Rectal smooth muscle tissue (tissue), 1 donor: Measurements from ENCODE around the gene TAS1R1.
"Not testable (repeated sequence)": the region's sequence is repeated elsewhere in the genome, so short reads cannot be mapped to it uniquely, and the experiment has no call there.

ENCODE experiments used
- H3K27ac ChIP-seq: one replicate; pipeline ENCODE4 v1.7.0; 2013; ENCODE audit warnings: low read depth, low read length, inconsistent platforms
- H3K27me3 ChIP-seq: one replicate; pipeline ENCODE4 v1.7.0; 2013; ENCODE audit warnings: low read length; ENCODE audit not compliant: control insufficient read depth, insufficient read depth
- H3K36me3 ChIP-seq: one replicate; pipeline ENCODE4 v1.7.0; 2013; ENCODE audit warnings: low read length; ENCODE audit not compliant: control insufficient read depth, insufficient read depth
- H3K4me1 ChIP-seq: one replicate; pipeline ENCODE4 v1.7.0; 2013; ENCODE audit warnings: low read length; ENCODE audit not compliant: control insufficient read depth, insufficient read depth
- H3K4me3 ChIP-seq: one replicate; pipeline ENCODE4 v1.7.0; 2013; ENCODE audit warnings: low read length
- H3K9ac ChIP-seq: one replicate; pipeline ENCODE4 v1.7.0; 2013; ENCODE audit warnings: low read length

TAS1R1 gene

GRCh38 chr1:6559161-6559560 lies 4.1 kb downstream of the TAS1R1 start:
- not testable (repeated sequence) for H3K4me3 ChIP-seq, H3K9ac ChIP-seq, H3K27me3 ChIP-seq, H3K4me1 ChIP-seq, H3K36me3 ChIP-seq, H3K27ac ChIP-seq

DNA sequence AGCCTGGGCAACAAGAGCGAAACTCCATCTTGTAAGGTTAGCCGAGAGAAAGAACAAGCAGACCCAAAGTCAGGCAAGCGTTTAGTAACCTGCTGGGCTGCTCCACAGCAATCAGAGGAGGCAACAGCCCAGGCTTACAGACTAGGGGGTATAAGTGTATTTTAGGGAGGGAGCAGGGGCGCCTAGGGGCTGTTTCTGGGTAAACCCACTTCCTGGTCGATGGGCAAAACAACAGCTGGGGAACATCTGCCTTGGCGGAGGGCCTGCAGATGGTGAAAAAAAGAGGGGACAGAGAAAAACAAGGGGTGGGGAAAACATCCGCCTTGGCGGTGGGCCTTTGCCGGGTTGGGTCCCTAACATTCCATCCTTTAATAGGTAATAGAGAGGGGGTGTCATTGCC lies 5.2 kb downstream of the TAS1R1 start:
- no peak overlapping the region for H3K4me3 ChIP-seq
- no peak overlapping the region for H3K27ac ChIP-seq
- no peak overlapping the region for H3K9ac ChIP-seq
- no peaks in the 10 kb centered on the region for H3K36me3 ChIP-seq
- peaks cover 3% of the 10 kb centered on the region for H3K4me1 ChIP-seq
- H3K27me3 ChIP-seq: no peaks in the 10 kb centered on the region

- no peak overlapping the region for H3K9ac ChIP-seq
- H3K4me1 ChIP-seq: no peaks in the 10 kb centered on the region
These were observed 13.9 kb downstream of the TAS1R1 start for GRCh38 chr1:6569033-6569432.

DNA sequence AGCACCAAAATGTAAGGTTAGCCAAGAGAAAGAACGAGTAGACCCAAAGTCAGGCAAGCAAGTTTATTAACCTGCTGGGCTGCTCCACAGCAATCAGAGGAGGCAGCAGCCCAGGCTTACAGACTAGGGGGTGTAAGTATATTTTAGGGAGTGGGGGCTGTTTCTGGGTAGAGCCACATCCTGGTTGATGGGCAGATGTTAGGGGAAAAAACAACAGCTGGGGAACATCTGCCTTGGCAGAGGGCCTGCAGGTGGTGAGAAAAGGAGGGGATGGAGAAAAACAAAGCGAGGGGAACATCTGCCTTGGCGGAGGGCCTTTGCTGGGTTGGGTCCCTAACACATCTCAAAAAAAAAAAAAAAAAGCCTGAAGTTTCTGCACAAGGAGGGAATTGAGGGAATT lies 15.0 kb downstream of the TAS1R1 start:
- Histone ChIP-seq H3K36me3 (no peaks in the 10 kb centered on the region), H3K9ac (no peak overlapping the region), H3K4me3 (no peak overlapping the region), H3K27ac (no peak overlapping the region), H3K4me1 (no peaks in the 10 kb centered on the region), H3K27me3 (no peaks in the 10 kb centered on the region)

More at GRCh38 chr1:6569033-6569432, 13.9 kb downstream of the TAS1R1 start:
- Histone ChIP-seq H3K36me3 (no peaks in the 10 kb centered on the region), H3K27me3 (no peaks in the 10 kb centered on the region), H3K27ac (no peak overlapping the region), H3K4me3 (no peak overlapping the region)

DNA sequence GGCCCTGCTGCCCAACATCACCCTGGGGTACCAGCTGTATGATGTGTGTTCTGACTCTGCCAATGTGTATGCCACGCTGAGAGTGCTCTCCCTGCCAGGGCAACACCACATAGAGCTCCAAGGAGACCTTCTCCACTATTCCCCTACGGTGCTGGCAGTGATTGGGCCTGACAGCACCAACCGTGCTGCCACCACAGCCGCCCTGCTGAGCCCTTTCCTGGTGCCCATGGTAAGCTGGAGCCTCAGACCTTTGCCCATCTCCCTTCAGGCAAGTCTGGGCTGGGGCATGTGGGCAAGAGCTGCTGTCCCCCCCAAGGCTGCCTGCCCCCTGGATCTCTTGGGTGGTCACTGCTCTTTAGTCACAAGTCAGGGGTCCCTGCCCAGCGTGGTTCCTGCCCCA lies 15.9 kb downstream of the TAS1R1 start:
- H3K9ac ChIP-seq: no peak overlapping the region
- H3K4me1 ChIP-seq: no peaks in the 10 kb centered on the region
- H3K4me3 ChIP-seq: no peak overlapping the region
- H3K36me3 ChIP-seq: no peaks in the 10 kb centered on the region
- no peak overlapping the region for H3K27ac ChIP-seq
- H3K27me3 ChIP-seq: no peaks in the 10 kb centered on the region

DNA sequence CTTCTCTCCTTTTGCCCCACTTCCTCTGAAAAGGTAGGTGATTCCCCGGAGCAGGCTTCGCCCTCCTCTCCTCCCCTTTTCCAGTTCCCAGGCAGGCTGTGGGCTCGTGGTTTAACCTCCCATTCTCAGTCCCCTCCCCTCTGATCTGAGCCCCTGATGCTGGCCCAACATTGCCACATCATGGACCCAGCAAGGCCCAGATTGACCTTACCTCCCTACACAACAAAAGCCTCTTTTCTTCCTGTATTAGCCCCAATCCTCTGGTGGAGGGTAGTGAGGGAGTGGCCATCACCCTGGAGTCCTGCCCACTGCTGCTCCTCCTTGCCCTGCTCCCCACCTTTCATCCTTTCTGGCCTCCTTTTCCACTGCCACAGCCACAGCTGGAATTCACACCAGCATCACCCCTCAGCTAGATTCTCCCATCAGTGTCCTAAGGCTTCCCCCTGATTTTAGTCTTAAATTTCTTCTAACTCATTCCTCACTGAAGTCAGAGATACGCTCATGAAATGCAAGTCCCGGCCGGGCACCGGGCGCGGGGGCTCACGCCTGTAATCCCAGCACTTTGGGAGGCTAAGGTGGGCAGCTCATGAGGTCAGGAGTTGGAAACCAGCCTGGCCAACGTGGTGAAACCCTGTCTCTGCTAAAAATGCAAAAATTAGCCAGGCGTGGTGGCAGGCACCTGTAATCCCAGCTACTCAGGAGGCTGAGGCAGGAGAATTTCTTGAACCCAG lies 17.7 kb downstream of the TAS1R1 start:
- H3K4me1 ChIP-seq: no peaks in the 10 kb centered on the region
- H3K9ac ChIP-seq: no peak overlapping the region
- H3K27me3 ChIP-seq: no peaks in the 10 kb centered on the region

GRCh38 chr1:6574025-6574620 lies 19.0 kb downstream of the TAS1R1 start:
- no peaks in the 10 kb centered on the region for H3K27me3 ChIP-seq
- H3K9ac ChIP-seq: no peak overlapping the region
- no peak overlapping the region for H3K27ac ChIP-seq
- H3K4me1 ChIP-seq: peaks cover 3% of the 10 kb centered on the region
- H3K4me3 ChIP-seq: no peak overlapping the region
- no peaks in the 10 kb centered on the region for H3K36me3 ChIP-seq

More for the DNA sequence above, 17.7 kb downstream of the TAS1R1 start:
- H3K4me3 ChIP-seq: no peak overlapping the region
- H3K27ac ChIP-seq: no peak overlapping the region
- no peaks in the 10 kb centered on the region for H3K36me3 ChIP-seq

- no peak overlapping the region for H3K4me3 ChIP-seq
- H3K27me3 ChIP-seq: no peaks in the 10 kb centered on the region
- H3K36me3 ChIP-seq: no peaks in the 10 kb centered on the region
- peaks cover 6% of the 10 kb centered on the region for H3K4me1 ChIP-seq
- no peak overlapping the region for H3K27ac ChIP-seq
- no peak overlapping the region for H3K9ac ChIP-seq
These were observed 19.7 kb downstream of the TAS1R1 start for GRCh38 chr1:6574818-6575217.

DNA sequence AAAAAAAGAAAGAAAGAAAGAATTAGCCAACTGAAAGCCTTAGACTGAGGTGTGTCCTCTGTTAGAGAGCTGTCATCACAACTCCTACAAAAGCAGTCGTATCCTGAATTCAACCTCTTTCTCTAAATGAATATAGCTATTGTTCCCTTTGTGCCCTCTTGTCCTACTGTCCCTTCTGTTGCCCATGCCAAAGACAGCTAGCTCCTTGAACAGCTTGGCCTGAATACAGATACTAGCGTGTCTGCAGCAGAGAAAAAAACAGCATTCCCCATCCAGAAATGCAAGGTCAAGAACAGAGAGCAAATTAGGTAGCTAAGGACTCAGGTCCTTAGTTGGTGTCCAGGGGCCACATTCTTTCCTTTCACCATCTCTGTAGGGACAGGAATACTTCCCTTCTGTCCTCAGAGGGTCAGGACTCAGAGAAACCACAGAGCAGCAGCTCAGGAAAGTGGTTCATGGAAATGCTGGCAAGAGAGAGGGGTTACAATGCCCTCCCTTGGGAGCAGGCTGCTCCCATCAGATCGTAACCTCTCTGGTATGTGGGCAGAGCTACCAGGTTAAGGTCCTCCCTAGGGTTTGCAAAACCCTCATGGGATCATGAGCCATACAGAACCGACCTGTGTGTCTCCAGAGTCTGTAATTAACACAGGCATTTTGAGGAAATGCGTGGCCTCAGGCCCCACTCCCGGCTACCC lies 22.9 kb downstream of the TAS1R1 start:
- H3K27ac ChIP-seq: no peak overlapping the region
- no peak overlapping the region for H3K9ac ChIP-seq
- no peak overlapping the region for H3K4me3 ChIP-seq
- peaks cover 12% of the 10 kb centered on the region for H3K4me1 ChIP-seq
- no peaks in the 10 kb centered on the region for H3K36me3 ChIP-seq
- no peaks in the 10 kb centered on the region for H3K27me3 ChIP-seq

DNA sequence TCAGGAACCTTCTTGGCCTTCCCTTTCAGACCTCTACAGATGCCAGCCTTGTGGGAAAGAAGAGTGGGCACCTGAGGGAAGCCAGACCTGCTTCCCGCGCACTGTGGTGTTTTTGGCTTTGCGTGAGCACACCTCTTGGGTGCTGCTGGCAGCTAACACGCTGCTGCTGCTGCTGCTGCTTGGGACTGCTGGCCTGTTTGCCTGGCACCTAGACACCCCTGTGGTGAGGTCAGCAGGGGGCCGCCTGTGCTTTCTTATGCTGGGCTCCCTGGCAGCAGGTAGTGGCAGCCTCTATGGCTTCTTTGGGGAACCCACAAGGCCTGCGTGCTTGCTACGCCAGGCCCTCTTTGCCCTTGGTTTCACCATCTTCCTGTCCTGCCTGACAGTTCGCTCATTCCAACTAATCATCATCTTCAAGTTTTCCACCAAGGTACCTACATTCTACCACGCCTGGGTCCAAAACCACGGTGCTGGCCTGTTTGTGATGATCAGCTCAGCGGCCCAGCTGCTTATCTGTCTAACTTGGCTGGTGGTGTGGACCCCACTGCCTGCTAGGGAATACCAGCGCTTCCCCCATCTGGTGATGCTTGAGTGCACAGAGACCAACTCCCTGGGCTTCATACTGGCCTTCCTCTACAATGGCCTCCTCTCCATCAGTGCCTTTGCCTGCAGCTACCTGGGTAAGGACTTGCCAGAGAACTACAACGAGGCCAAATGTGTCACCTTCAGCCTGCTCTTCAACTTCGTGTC lies 23.7 kb downstream of the TAS1R1 start:
- Histone ChIP-seq H3K4me1 (peaks cover 12% of the 10 kb centered on the region), H3K27me3 (no peaks in the 10 kb centered on the region), H3K36me3 (no peaks in the 10 kb centered on the region), H3K9ac (peak overlapping the region; percentile 25), H3K27ac (peak overlapping the region; percentile 94), H3K4me3 (peak overlapping the region; percentile 83)

- H3K9ac ChIP-seq: peak within 1 kb of the TSS; percentile 38
- H3K4me1 ChIP-seq: peaks cover 12% of the 10 kb centered on the region
- no peaks in the 10 kb centered on the region for H3K27me3 ChIP-seq
- H3K4me3 ChIP-seq: peak within 1 kb of the TSS; percentile 83
- H3K27ac ChIP-seq: peak within 1 kb of the TSS; percentile 94
- H3K36me3 ChIP-seq: no peaks in the 10 kb centered on the region
These were observed 24.4 kb downstream of the TAS1R1 start, which contains the start of gene ZBTB48 for GRCh38 chr1:6579374-6580118. ZBTB48 (plus strand) TSS chr1:6579994; CDS start chr1:6580610, 616 bp downstream.
